Kidney (tissue), 14 donors: ENCODE data around the gene ANO4. TPM values are rescaled to one million over a fixed set of nuclear protein-coding genes. Genes with fewer than 3 reads are reported as not detected.

Source experiments
- DNase-seq, 5 donors: peaks; one replicate each; pipeline ENCODE4 v3.0.0-alpha.2; 2013 to 2020
- FAIRE-seq: peaks from 2 replicates; lab custom pipeline; 2012; peaks lifted over from hg19 to GRCh38; lab: Jason Lieb, UNC
- H3K27ac ChIP-seq, 2 donors: one replicate each; pipeline ENCODE4 v1.7.0; 2013; ENCODE audit warnings: low read depth in 2 of 2, low read length in 2 of 2, inconsistent platforms in 1 of 2
- H3K27me3 ChIP-seq: one replicate; pipeline ENCODE4 v1.7.1; 2013; ENCODE audit warnings: low read length, inconsistent platforms; ENCODE audit not compliant: control insufficient read depth, insufficient read depth
- H3K36me3 ChIP-seq, 3 donors: one replicate each; pipeline versions ENCODE4 v1.7.0 to v1.7.1; 2013; ENCODE audit warnings: low read length in 3 of 3, control low read depth in 1 of 3, inconsistent platforms in 1 of 3; ENCODE audit not compliant: insufficient read depth in 3 of 3, control insufficient read depth in 2 of 3
- H3K4me1 ChIP-seq, 3 donors: one replicate each; pipeline versions ENCODE4 v1.7.0 to v1.7.1; 2013; ENCODE audit warnings: low read length in 3 of 3, inconsistent platforms in 1 of 3, low read depth in 1 of 3; ENCODE audit not compliant: control insufficient read depth in 2 of 3, insufficient read depth in 2 of 3
- H3K4me3 ChIP-seq, 3 donors: one replicate each; pipeline versions ENCODE4 v1.7.0 to v1.8.1; 2013; ENCODE audit warnings: low read length in 3 of 3, control low read depth in 1 of 3, inconsistent platforms in 1 of 3
- H3K9ac ChIP-seq, 3 donors: one replicate each; pipeline versions ENCODE4 v1.7.0 to v1.7.1; 2013; ENCODE audit warnings: low read length in 3 of 3, control low read depth in 1 of 3, inconsistent platforms in 1 of 3
- H3K9me3 ChIP-seq, 3 donors: one replicate each; pipeline versions ENCODE4 v1.7.0 to v1.7.1; 2013; ENCODE audit warnings: low read length in 3 of 3, control low read depth in 1 of 3, inconsistent platforms in 1 of 3; ENCODE audit not compliant: control insufficient read depth in 2 of 3, insufficient read depth in 1 of 3
- intact Hi-C: fragments of 100-400 bp; cut with DNase I; formaldehyde crosslinking; loops from one replicate; pipeline ENCODE4 v1.11.1; 2022
- polyA plus RNA-seq: library from polyadenylated mRNA; stranded (reverse); fragments of 350-450 nt; fragmentation: Illumina TruSeq; extraction: RNeasy Lipid Tissue Mini Kit (QIAGEN cat#74804); gene quantifications from one replicate; pipeline ENCODE4 v1.2.3, GENCODE V29; 2014; ENCODE audit warnings: low read depth, low replicate concordance; ENCODE audit not compliant: insufficient read depth
- total RNA-seq: library from RNA; stranded (reverse); fragmentation: NEBNext Ultra II Directional; extraction: Animal tissue kit (Norgen Biotek cat#: 25700); gene quantifications from one replicate; pipeline ENCODE4 v1.2.1, GENCODE V29; 2021
- TF ChIP-seq, protein P1 (sequence below): IDR thresholded peaks from 3 replicates; pipeline ENCODE4 v1.5.1; 2012; ENCODE audit warnings: mild to moderate bottlenecking, moderate library complexity, borderline replicate concordance; ENCODE audit not compliant: insufficient read depth; ENCODE audit errors: extremely low read depth
- donor health status: control.
- donor health status: control.
- donor health status: control.
- donor health status: control.
- donor health status: control.
- donor health status: DM: yes; HTN: yes; CAD: no.
- donor health status: Normal renal cell carcinoma (clear cell type).

The ANO4 gene
- total and polyA plus RNA-seq, 2 donors from 2014 or later: 0.82 to 2.9 TPM

DNA sequence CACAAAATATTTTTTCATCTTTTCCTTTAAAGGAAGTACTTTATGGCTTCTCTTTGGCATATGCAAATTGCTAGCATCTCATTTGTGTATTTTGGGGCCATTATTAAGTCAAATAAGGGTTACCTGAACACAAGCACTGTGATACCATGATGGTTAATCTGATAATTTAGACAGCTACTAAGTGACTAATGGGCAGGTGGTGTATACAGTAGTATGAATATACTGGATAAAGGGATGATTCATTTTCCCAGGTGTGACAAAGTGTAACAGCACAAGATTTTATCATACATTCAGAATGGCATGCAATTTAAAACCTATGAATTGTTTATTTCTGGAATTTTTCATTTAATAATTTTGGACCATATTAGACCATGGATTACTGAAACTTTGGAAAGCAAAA lies 27.2 kb upstream of the ANO4 start:
- Histone ChIP-seq H3K9me3 (peaks cover 0 to 2% (median 0%) of the 10 kb centered on the region in 3 donors), H3K9ac (no peak overlapping the region), H3K4me3 (no peak overlapping the region), H3K27me3 (no peaks in the 10 kb centered on the region), H3K36me3 (no peaks in the 10 kb centered on the region), H3K4me1 (no peaks in the 10 kb centered on the region), H3K27ac (no peak overlapping the region)
- FAIRE-seq (no peak), DNase-seq (no peak)
- TF ChIP-seq, protein P1, sequence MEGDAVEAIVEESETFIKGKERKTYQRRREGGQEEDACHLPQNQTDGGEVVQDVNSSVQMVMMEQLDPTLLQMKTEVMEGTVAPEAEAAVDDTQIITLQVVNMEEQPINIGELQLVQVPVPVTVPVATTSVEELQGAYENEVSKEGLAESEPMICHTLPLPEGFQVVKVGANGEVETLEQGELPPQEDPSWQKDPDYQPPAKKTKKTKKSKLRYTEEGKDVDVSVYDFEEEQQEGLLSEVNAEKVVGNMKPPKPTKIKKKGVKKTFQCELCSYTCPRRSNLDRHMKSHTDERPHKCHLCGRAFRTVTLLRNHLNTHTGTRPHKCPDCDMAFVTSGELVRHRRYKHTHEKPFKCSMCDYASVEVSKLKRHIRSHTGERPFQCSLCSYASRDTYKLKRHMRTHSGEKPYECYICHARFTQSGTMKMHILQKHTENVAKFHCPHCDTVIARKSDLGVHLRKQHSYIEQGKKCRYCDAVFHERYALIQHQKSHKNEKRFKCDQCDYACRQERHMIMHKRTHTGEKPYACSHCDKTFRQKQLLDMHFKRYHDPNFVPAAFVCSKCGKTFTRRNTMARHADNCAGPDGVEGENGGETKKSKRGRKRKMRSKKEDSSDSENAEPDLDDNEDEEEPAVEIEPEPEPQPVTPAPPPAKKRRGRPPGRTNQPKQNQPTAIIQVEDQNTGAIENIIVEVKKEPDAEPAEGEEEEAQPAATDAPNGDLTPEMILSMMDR: no peak
- intact Hi-C loops: no loop called here

DNA sequence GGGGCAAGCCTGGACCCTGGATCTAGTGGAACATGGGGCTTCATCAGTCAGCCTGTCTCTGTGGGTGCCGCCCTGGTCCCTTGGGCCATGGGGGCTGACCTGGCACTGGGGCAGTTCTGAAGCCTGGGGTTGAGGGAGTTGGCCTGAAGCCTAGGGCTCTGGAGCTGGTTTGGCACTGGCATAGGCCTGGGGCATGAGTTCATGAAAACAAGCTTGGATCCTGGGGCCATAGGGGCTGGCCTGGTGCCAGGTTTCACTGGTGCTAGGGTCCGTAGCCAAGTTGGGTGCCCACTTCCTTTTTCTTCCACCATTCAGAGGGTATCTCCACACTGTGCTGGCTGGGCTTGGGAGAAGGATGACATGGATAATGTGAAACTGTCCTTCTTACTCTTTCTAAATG lies 26.6 kb upstream of the ANO4 start:
- Histone ChIP-seq H3K27me3 (no peaks in the 10 kb centered on the region), H3K27ac (no peak overlapping the region), H3K36me3 (no peaks in the 10 kb centered on the region), H3K4me3 (no peak overlapping the region), H3K9me3 (peaks cover 0 to 2% (median 0%) of the 10 kb centered on the region in 3 donors), H3K4me1 (no peaks in the 10 kb centered on the region), H3K9ac (no peak overlapping the region)
- TF ChIP-seq, protein P1: no peak
- DNase-seq (peak in 1 of 5 donors; percentile 60), FAIRE-seq (no peak)
- intact Hi-C loops: no loop called here

DNA sequence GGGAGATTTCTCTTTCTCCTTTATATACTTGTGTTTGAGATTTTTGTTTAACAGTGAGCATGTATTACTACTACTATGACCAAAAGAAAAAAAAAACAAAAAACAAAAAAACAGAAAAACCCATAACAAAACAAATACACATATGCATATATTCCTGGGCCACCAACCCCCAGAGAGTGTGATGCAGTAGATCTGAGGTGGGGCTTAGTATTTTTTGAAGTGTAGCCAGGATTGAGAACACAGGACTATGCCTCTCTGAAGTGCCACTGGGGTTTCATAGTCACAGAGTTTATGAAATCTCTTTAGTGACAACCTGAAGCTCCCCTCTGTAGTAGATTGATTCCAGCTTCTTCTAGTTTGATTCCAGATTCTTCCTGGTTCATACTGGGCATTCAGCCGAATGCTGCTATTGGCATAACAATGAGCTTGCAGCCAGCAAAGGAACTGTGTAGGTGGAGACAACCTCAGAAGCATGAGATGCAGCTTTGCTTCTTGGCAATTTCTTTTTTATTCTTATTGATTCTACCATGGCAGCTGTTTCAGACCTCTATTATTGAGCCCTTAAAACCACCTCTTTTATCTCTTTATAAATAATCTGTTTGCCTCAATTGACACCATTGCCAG lies 15.5 kb upstream of the ANO4 start:
- DNase-seq (no peak), FAIRE-seq (no peak)
- intact Hi-C loops: no loop called here
- Histone ChIP-seq H3K4me3 (no peak overlapping the region), H3K27ac (no peak overlapping the region), H3K36me3 (no peaks in the 10 kb centered on the region), H3K27me3 (no peaks in the 10 kb centered on the region), H3K4me1 (no peaks in the 10 kb centered on the region), H3K9me3 (no peaks in the 10 kb centered on the region), H3K9ac (no peak overlapping the region)
- TF ChIP-seq, protein P1: no peak

DNA sequence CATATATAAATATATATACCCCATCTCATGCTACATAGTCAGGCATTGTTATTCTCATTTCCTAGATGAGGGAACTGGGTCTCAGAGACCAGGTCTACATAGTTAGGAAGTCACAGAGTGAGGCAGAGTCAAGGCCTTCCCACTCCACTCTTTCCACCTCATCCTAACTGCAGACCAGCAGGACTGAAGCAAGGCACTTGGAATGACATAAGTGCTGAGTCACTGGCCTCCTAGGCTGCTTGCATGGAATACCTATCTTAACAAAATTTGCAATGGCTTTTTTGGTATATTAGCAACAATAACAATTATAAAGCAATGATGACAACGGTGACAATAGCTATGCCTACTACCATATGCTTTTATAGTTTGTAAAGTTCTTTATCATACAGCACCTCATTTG lies 5.4 kb upstream of the ANO4 start:
- Histone ChIP-seq H3K36me3 (no peaks in the 10 kb centered on the region), H3K9me3 (no peaks in the 10 kb centered on the region), H3K4me3 (no peak overlapping the region), H3K4me1 (no peaks in the 10 kb centered on the region), H3K27me3 (no peaks in the 10 kb centered on the region), H3K27ac (no peak overlapping the region), H3K9ac (no peak overlapping the region)
- TF ChIP-seq, protein P1: no peak
- intact Hi-C loops: no loop called here
- FAIRE-seq (no peak), DNase-seq (no peak)
